ENCODE data around the gene LPAR3.

GRCh38 chr1:84775535-84775920 lies 117.5 kb downstream of the LPAR3 start:
- TF ChIP-seq CTCF (IDR thresholded peaks at IDR 0.05; ENCODE audit: low read depth, low read length, poor library complexity, severe bottlenecking) (no peak), EZH2phosphoT487 (IDR thresholded peaks at IDR 0.05; ENCODE audit: borderline replicate concordance, low read length) (no peak)

Data from DOHH2 (cell line).